Activated CD4-positive, CD25-positive, alpha-beta regulatory T cell treated with anti-CD3 and anti-CD28 coated beads, Interleukin-2, amount 50 U/mL, for 16 hours (primary cell): ENCODE measurements around the gene TRMT1.

Source experiments
- DNase-seq: peaks from one replicate; pipeline ENCODE4 v3.0.0-alpha.2; 2020; ENCODE audit warnings: low read depth, low spot score

Gene TRMT1

DNA sequence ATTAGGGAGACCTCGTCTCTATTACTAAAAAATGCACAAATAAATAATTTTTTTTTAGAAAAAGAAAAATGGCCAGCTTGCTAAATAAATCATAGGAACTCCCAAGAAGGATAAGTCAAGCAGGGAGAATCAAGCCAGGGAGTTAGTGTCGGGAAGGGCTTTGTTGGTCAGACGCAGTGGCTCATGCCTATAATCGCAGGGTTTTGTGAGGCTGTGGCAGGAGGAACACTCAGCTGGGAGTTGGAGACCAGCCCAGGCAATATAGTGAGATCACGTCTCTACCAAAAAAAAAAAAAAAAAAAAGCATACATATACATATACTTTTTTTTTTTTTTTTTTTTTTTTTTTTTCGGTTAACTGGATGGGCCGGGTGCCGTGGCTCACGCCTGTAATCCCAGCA lies 10.5 kb upstream of the TRMT1 start:
- DNase-seq, result no peak

DNA sequence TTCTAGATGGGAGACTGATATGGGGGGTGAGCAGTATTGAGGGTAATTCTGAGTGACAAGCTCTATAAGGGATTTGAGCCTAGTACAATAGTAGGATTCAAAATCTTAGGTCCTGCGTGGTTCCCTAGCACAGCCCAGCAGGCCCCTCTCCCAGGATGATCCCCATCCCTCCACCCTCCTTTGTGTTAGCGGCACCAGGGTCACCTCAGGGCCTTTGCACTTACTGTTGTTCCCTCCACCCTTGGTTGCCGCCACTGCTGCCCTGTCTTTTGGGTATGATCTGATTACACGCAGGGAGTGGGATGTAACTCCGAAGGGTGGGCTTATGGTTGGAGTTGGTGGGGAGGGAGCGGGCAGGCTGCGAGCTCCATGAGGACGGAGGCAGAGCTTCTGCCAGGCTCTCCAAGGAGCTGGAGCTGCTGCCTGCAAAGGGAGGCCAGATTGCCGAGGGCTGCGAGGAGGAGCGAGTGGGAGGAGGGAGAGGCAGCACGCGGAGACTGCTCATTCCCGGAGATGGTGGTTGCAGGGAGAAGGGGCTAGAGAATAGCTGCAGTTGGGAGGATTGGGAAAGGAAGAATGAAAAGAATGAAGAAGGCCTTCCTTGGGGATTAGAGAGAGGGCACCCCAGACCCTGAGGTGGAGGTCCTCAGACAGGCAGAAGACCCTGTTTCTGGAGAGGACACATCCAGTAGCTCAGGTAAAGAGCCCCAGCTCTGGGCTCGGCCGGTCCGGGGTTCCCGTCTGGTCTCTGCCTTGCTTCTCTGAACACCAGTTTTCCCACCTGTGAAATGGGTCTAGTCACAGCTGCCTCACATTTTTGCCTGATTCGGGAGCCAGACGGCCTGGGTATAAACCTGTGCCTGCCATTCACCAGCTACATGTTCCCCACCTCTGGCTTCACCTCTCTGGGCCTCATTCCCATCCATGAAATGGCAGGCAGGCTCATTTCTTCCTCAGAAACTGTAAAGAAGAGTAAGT lies 6.7 kb upstream of the TRMT1 start:
- DNase-seq, result no peak

DNA sequence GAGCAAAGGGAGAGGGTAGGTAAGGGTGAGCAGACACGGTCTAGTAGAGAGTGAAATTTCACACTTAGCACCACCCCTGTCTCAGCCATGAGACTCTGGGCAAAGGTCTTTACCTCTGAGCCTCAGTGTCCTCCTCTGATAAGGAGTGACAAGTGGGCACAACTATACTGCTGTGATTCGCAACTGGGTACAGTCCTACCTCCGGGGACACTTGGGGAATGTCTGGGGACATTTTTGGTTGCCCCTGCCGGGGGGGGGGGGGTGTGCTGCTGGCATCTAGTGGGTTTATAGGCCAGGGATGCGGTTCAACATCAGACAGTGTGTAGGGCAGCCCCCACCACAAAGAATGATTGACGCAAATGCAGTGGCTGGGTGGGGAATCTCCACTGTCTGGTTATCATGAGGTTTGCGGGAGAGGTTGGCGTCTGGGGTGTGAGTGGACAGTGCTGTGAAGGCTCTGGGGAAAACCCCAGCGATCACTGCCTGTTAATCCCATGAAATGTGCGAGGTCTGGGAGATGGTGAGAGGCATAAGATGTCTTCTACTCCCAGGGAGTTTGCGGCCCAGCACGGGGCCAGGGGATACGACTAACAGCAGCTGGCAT lies 5.8 kb upstream of the TRMT1 start:
- no peak for DNase-seq

DNA sequence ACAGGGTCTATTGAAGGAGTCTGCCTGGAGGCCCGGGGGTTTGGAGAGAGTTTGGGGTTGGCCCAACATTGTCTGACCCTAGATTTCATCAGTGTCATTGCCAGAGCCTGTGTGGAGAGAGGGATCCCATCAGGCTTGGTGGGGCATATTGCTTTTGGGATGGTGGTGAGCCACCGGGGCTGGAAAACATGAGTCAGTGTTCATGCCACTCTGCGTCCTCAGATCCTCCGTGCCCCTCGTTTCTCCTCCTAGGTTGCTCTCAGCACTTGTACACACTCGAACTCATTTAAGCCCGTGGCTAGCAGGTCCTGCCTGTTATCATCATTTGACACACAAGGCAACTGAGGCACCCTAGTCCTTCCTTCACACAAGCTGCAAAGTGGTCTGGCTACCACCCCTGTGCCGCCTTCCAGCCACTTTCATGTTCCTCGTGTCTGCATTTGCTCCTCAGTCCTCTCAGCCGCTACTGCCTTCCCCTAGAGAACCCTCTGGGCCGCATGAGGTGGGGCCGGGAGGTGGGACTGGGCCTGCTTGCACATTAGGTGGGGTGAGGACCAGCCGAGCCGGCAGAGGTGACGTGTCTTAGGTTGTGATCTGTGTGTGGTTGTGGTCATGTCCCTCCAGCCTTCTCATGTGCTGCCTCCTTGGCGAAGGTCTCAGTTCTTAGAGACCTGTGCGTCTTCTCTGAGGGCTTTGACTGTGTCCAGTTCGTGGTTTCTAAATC lies 5.2 kb upstream of the TRMT1 start:
- DNase-seq, result no peak

DNA sequence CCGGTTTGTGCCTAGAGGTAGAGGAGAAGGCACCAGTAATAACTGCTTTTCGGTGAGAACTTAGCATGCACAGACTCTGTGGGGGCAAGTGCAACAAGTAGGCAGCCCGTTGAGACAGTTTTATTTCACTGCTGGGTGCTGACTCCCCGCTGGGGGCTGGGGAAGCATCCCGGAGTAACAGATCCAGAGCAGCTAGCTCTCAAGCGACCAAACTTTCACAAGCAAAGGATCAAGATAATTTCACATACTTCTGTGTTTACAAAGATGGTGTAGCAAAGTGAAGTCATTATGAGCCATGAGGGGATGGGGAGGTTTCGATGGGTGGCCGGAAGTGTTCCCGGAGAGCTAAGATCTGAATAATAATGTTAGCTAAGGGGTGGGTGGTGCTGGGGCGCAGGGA lies 4.3 kb upstream of the TRMT1 start:
- DNase-seq, result no peak

DNA sequence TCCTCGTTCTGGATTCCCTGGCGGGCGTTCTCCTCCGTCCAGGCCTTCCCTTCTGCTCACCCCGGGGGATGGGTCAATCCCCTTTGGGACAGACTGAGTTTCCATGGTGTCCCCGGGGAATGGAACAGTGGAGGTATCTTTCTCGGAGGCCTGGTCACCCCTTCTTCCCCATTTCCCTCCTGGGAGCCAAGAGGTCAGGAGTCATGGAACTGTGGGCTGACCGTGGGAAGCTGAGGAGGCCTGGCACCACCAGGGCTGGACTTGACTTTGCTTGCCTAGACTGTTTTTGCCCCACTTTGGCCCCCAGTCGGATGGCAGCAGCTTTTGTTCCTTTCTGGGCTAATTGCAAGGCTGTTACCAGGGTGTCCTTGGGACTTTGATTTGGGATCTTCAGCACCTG lies 3.5 kb upstream of the TRMT1 start:
- no peak for DNase-seq

DNA sequence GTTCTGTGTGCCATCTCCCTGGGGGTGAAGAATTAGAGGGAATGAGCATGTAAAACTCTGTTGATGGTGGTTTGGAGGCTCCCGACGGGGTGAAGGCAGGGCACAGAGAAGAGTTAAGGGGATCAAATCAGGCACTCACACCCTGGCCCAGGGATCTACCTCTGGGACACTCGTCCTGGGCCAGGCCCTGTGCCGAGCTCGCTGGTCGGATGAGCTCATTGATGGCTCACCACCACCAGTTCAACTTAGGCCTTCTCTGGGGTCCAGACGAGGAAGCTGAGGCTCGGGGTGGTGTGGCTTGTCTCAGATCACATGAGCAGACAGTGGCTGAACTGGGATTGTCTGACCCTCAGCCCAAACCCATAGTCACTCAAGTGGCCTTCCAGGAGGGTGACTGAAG lies 3.1 kb upstream of the TRMT1 start:
- DNase-seq, result no peak

DNA sequence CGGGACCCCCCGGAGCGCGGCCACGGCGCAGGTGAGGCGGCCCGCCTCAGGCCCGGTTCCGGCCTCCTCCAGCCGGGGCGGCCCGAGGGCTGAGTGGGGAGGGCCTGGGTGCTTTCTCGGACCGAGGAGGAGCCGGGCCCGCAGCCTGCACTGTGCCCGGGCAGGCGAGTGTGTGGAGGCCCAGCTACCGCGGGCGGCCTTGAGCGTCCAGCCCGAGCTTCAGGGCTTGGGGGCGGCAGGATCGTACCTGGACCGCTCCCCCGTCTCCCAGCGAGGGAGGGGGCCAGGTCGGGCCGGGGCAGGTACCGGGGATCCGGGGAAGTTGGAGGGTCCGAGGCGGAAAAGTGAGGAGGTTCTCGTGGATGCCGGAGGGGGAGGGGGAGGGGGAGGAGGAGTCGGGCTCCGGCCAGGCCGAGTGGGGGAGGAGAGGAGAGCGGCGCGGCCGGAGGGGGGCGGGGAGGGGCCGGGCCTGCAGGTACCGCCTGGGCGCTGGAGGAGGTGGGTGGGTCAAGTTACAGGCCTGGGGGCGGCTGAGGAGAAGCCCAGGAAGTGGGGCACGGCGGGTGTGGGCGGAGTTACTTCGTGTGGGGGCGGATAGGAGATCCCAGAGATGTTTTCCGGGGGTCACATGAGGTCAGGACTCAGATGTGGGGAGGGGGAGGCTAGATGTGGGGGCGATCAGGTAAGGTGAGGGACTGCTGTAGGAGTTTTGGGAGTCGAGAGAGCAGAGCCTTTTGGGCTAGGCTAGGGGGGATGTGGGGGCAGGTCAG lies 2.1 kb upstream of the TRMT1 start:
- no peak for DNase-seq

DNA sequence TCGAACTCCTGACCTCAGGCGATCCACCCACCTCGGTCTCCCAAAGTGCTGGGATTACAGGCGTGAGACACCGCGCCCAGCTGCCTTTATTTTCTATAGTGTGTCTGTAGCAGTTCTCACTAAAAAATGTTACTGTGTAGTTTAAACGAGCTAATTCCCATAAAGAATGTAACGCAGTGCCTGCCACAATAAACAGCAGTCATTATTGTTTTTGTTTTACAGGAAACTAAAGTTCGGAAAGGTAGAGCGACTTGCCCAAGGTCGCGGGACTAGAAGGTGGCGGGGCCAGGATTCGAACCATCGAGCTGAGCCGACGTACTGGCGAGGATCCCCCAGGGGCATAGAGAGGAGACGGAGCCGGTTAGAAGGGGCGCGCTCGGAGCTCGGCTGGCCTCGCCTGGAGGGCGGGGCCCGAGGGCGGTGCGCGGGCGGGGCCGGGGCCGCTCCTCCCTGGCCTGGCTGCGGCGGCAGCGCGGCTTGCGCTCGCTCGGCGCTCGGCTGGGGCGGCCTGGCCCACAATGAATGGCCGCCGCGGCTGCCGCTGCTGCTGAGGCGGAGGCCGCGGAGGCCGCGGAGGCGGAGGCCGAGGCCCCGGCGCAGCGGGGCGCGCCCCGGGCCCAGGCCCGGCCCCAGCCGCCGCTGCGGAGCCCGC lies 1.4 kb upstream of the TRMT1 start, which contains the start of gene NACC1:
Gene NACC1, plus strand, starts transcription at position 493 of the 652 bp plus-strand sequence. CDS start 16,944 bp downstream, outside the sequence.
- peak; percentile 78 for DNase-seq

DNA sequence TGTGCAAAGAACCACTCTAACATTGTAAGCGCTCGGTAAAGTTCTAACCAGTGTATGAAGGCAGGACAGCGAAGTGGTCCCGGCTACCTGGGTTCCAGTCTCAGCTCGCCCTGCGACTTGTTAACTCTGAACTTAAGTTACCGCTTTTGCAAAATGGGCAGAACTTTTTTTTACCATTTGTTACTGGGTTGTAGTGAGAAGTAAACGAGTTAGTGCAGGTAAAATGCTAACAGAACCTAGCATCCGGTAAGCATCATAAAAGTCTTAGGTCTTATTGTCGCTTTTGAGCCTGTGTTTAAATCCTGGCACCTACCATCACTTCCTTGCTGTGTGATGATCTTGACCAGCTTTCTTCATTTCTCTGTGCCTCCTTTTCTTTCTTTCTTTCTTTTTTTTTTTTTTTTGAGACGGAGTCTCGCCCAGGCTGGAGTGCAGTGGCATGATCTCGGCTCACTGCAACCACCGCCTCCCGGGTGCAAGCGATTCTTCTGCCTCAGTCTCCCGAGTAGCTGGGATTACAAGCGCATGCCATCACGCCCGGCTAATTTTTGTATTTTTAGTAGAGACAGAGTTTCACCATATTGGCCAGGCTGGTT lies 734 bp upstream of the TRMT1 start:
- DNase-seq, result no peak

DNA sequence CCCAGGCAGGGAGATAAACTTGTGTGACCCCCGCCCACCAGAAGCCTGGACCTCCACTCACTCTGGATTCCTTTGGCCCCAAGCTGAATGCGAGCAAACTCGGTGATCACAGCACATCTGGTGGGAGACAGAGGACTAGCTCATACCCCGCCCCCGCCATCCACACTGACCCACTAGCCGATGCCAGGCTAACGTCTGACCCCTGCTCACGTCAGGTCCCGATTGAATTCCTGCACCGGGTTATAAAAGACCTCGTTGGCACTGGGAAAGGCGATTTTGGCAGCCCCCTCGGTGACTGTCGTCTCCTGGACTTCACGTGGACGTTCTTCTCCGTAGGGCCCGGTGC lies 631 bp downstream of the TRMT1 start:
- no peak for DNase-seq

DNA sequence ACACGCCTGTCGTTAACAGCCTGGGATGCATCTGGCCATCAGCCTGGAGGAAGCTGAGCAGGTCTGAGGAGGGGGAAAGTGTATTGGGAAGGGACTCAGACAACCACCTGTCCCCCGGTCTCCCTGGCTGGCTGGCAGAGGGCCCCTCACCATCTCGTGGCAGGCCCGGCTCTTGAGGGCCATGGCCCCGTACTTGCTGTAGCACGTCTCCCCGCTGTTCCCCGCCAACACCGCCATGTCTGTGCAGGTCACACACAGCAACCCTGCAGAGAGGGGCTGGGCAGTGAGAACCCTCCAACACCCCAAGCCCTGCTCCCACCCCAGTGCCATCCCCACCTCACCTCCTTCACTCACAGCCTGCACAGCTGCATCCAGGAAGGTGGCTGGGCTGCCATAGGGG lies 4.0 kb downstream of the TRMT1 start:
- DNase-seq, result no peak

DNA sequence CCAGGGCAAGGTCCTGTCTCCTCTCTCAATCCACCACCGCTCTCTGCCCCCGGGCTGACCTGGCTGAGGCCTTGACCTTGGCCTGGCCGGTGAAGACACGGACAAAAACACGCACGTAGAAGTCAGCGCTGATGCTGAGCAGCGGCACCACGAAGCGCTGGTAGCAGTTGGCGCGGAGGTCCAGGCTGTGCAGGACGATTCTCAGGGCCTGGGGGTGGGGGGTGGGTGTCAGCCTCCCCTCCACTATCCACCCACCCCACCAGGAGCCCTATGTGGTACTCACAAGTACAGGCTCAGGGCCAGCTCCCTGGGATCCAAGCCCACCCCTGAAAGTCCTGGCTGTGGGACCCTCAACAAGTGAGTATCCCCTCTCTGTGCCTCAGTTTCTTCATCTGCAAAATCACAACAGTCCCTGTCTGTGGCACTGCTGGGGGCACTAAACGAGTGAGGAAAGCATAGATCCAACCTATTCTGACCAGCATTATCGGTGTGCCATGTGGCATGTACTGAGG lies 6.4 kb downstream of the TRMT1 start:
- no peak for DNase-seq

DNA sequence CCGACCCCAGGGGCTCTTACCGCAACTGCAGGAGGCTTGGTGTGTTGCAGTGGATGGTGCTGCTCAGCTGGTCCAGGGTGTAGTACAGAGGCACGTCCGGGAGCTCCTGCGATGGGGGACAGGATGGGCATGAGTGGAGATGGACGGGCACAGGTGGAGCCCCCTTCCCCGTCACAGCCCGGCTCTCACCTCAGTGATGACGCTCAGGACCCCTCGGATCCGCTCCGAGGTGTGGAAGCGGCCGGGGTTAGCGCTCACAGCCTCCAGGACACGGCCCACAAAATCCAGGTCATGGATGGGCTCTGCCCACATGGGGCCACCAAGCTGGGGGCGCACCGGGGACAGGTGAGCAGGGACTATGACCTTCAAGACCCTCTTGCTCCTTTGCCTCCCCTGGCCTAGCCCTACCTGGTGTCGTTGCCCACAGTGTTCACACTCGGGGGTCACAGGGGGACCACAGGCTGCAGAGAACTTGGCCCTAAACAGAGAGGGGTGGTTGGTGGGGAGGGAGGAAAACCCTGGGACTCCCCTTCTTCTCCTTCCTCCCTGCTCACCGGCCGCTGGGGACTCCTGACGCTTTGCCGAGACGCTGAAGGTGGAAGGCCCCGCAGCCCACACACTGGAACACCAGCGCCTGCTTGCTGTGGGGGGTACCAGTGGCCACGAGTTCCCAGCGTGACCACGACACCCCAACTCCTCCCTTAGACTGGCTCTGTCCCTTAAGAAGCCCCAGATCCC lies 7.0 kb downstream of the TRMT1 start:
- DNase-seq, result no peak

DNA sequence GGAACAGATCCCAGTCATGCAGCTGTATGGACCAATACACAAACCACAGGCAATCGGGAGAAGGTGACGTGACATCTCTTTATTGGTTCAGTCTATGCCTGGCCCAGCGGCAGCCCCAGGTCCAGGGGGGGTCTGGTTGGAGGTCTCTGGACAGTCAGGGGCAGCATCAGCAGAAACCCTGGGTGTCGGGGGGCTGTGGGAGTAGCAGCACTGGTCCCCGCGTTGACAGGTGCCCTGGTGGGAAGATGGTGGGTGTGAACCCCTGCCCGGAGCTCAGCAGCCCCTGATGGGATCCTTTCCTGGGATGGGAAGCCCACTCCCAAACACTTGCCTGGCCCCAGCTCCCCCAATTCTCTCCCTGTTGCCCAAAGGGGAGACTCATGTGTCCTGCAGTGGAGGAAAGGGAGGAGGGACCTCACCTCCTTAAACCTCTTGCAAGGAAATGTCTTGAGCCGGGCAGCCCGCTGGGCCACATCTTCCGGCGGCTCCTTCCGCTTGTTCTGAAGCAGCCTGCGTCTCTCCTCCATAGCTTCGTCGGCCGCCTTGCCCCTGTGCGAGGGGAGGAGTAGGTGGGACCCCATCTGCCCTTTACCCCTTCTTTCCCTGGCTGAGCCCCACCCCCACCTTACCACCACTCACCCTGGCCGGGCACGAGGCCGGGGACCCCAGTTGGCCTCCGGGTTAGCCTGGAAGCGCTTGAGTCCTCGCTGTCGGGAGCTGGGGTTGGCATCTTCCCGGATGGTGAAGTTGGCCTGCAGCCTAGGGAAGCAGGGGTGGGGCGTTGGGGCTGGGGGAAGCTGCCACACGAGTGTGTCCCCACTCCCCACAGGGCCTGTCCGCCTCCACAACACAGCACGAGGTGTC lies 11.5 kb downstream of the TRMT1 start:
- DNase-seq, result no peak

DNA sequence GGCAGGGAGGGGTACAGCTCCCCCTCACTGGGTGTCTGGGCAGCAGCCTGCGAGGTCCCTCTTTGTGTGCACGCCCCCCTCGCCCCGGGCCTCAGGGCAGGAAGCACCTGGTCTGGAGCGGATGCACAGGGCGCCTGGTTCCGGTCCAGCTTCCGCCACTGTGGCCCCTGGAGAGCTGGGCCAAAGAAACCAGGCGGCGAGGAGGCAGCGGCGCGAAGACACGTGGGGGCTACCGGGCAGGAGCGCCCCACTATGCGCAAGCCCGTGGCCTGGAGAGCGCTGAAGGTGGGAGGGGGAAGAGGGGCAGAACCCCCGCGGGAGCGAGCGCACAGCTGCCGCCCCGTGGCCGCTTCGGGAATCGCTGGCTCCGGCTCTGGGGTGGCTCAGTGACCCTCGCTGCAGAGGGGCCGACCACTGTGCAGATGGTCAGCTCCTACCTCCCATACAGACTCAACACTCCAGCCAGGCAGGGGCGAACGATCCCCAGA lies 12.1 kb downstream of the TRMT1 start:
- peak; percentile 34 for DNase-seq

DNA sequence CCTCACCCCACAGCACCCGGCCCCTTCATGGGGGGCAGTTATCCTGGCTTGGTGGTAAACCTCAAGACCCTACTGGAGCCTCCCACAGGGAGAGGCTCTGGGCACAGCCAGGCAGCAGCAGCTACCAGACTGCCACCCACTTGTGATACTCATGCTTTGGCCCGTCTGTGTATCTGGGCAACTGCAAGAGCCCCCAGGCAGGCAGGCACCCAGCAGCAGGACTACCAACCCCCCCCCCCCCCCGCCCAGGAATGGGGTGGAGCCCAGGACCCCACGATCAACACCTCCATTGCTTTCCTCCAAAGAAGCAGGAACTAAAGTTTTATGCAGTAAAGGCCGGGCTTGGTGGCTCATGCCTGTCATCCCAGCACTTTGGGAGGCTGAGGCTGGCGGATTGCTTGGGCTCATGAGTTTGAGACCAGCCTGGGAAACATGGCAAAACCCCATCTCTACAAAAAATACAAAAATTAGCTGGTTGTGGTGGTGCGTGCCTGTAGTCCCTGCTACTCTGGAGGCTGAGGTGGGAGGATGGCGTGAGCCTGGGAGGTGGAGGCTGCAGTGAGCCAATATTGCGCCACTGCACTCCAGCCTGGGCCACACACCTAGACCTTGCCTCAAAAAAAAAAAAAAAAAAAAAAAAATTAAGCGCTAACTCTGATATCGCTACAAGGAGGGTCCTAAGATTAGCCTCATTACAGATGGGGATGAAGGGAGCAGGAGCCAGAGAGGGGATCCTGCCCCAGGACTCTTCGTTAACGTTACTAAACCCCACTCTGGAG lies 12.8 kb downstream of the TRMT1 start:
- no peak for DNase-seq
